H9 (cell line): ENCODE data around the gene PTGES3L. TPM values are rescaled to one million over a fixed set of nuclear protein-coding genes. Genes with fewer than 3 reads are reported as not detected.

ENCODE experiments used
- DNase-seq: peaks from one replicate; pipeline ENCODE4 v3.0.0-alpha.2; 2017
- H2AFZ ChIP-seq: one replicate; pipeline ENCODE4 v1.6.1; 2013; ENCODE audit warnings: mild to moderate bottlenecking, low read length, control low read depth, moderate library complexity
- H2AK5ac ChIP-seq: 2 replicates; pipeline ENCODE4 v1.6.1; 2013; ENCODE audit warnings: low read length, control low read depth, mixed read lengths; ENCODE audit not compliant: insufficient read length
- H2BK120ac ChIP-seq: one replicate; pipeline ENCODE4 v1.6.1; 2013; ENCODE audit warnings: low read depth, mild to moderate bottlenecking, low read length, control low read depth, inconsistent platforms; ENCODE audit not compliant: poor library complexity, severe bottlenecking
- H2BK12ac ChIP-seq: 2 replicates; pipeline ENCODE4 v1.6.1; 2013; ENCODE audit warnings: low read length, control low read depth, mixed read lengths, low read depth; ENCODE audit not compliant: insufficient read length
- H2BK15ac ChIP-seq: 2 replicates; pipeline ENCODE4 v1.6.1; 2013; ENCODE audit warnings: low read depth, low read length, control low read depth
- H2BK20ac ChIP-seq: one replicate; pipeline ENCODE4 v1.6.1; 2013; ENCODE audit warnings: low read depth, mild to moderate bottlenecking, low read length, control low read depth, inconsistent platforms; ENCODE audit not compliant: poor library complexity, severe bottlenecking
- H2BK5ac ChIP-seq: 2 replicates; pipeline ENCODE4 v1.6.1; 2013; ENCODE audit warnings: low read length, control low read depth, mixed read lengths; ENCODE audit not compliant: insufficient read length
- H3K14ac ChIP-seq: 2 replicates; pipeline ENCODE4 v1.6.1; 2013; ENCODE audit warnings: low read length, control low read depth; ENCODE audit not compliant: insufficient read depth
- H3K18ac ChIP-seq: 2 replicates; pipeline ENCODE4 v1.6.1; 2013; ENCODE audit warnings: low read depth, mild to moderate bottlenecking, mixed read lengths, low read length, control low read depth; ENCODE audit not compliant: insufficient read length
- H3K23ac ChIP-seq: 2 replicates; pipeline ENCODE4 v1.6.1; 2013; ENCODE audit warnings: low read length, control low read depth, mixed read lengths, low read depth; ENCODE audit not compliant: insufficient read length
- H3K23me2 ChIP-seq: 2 replicates; pipeline ENCODE4 v1.6.1; 2013; ENCODE audit warnings: low read depth, mild to moderate bottlenecking, mixed read lengths, low read length, control low read depth; ENCODE audit not compliant: insufficient read length, poor library complexity, severe bottlenecking
- H3K27ac ChIP-seq: 2 replicates; pipeline ENCODE4 v1.5.1; 2013; ENCODE audit warnings: low read length, control low read depth, mixed read lengths, low read depth; ENCODE audit not compliant: insufficient read length
- H3K27me3 ChIP-seq: 2 replicates; pipeline ENCODE4 v1.6.1; 2013; ENCODE audit warnings: low read length, control low read depth, inconsistent platforms; ENCODE audit not compliant: insufficient read depth
- H3K4ac ChIP-seq: 2 replicates; pipeline ENCODE4 v1.6.1; 2013; ENCODE audit warnings: low read depth, mild to moderate bottlenecking, control low read depth, inconsistent platforms, low read length, moderate library complexity
- H3K4me1 ChIP-seq: 2 replicates; pipeline ENCODE4 v1.6.1; 2013; ENCODE audit warnings: low read length, control low read depth, inconsistent platforms; ENCODE audit not compliant: insufficient read depth
- H3K4me2 ChIP-seq: 2 replicates; pipeline ENCODE4 v1.6.1; 2013; ENCODE audit warnings: low read length, control low read depth, mixed read lengths; ENCODE audit not compliant: insufficient read length, insufficient read depth
- H3K56ac ChIP-seq: 2 replicates; pipeline ENCODE4 v1.6.1; 2013; ENCODE audit warnings: low read depth, mild to moderate bottlenecking, mixed read lengths, low read length, control low read depth; ENCODE audit not compliant: insufficient read length
- H3K79me1 ChIP-seq: 2 replicates; pipeline ENCODE4 v1.6.1; 2013; ENCODE audit warnings: low read depth, mild to moderate bottlenecking, moderate library complexity, low read length, control low read depth, inconsistent platforms; ENCODE audit not compliant: insufficient read depth, poor library complexity, severe bottlenecking
- H3K79me2 ChIP-seq: 2 replicates; pipeline ENCODE4 v1.6.1; 2013; ENCODE audit warnings: low read length, control low read depth, inconsistent platforms; ENCODE audit not compliant: insufficient read depth
- H3K9ac ChIP-seq: 2 replicates; pipeline ENCODE4 v1.6.1; 2013; ENCODE audit warnings: low read length, control low read depth, mixed read lengths; ENCODE audit not compliant: insufficient read length; ENCODE audit errors: extremely low read depth
- H3K9me3 ChIP-seq: one replicate; pipeline ENCODE4 v1.6.1; 2013; ENCODE audit warnings: low read depth, low read length, inconsistent platforms; ENCODE audit not compliant: control insufficient read depth
- H3T11ph ChIP-seq: one replicate; pipeline ENCODE4 v1.6.1; 2013; ENCODE audit warnings: mild to moderate bottlenecking, low read length, control low read depth, inconsistent platforms
- H4K20me1 ChIP-seq: one replicate; pipeline ENCODE4 v1.6.1; 2013; ENCODE audit not compliant: control insufficient read depth, insufficient read length, insufficient read depth
- H4K5ac ChIP-seq: 2 replicates; pipeline ENCODE4 v1.6.1; 2013; ENCODE audit warnings: low read depth, mild to moderate bottlenecking, mixed read lengths, low read length, control low read depth; ENCODE audit not compliant: insufficient read length
- H4K8ac ChIP-seq: replicated peaks from 2 replicates; pipeline ENCODE4 v1.6.1; 2013; ENCODE audit warnings: low read length, control low read depth, mixed read lengths, low read depth; ENCODE audit not compliant: insufficient read length
- H4K91ac ChIP-seq: 2 replicates; pipeline ENCODE4 v1.6.1; 2013; ENCODE audit warnings: low read depth, mild to moderate bottlenecking, moderate library complexity, mixed read lengths, low read length, control low read depth; ENCODE audit not compliant: insufficient read length
- H3K27ac Mint-ChIP-seq, 3 experiments: 2 replicates in 2 of 3; 3 replicates in 1 of 3; pipeline ENCODE4 v1.8.0; 2020 to 2021; ENCODE audit warnings: mixed read lengths in 3 of 3, mild to moderate bottlenecking in 1 of 3, moderate library complexity in 1 of 3
- H3K27me3 Mint-ChIP-seq: 2 replicates; pipeline ENCODE4 v1.8.0; 2021; ENCODE audit warnings: low read depth, mild to moderate bottlenecking, moderate library complexity, mixed read lengths
- H3K36me3 Mint-ChIP-seq, 3 experiments: 2 replicates in 2 of 3; 3 replicates in 1 of 3; pipeline ENCODE4 v1.8.0; 2020 to 2021; ENCODE audit warnings: low read depth in 3 of 3, mixed read lengths in 3 of 3; ENCODE audit not compliant: insufficient read depth in 1 of 3
- H3K4me1 Mint-ChIP-seq, 2 experiments: 2 replicates each; pipeline ENCODE4 v1.8.0; 2020; ENCODE audit warnings: mixed read lengths in 2 of 2
- H3K4me3 Mint-ChIP-seq, 2 experiments: 2 replicates in 1 of 2; 3 replicates in 1 of 2; pipeline ENCODE4 v1.8.0; 2020 to 2021; ENCODE audit warnings: mild to moderate bottlenecking in 2 of 2, mixed read lengths in 2 of 2, moderate library complexity in 1 of 2
- H3K9me3 Mint-ChIP-seq, 2 experiments: 2 replicates in 1 of 2; 3 replicates in 1 of 2; pipeline ENCODE4 v1.8.0; 2020; ENCODE audit warnings: mild to moderate bottlenecking in 2 of 2, mixed read lengths in 2 of 2, moderate library complexity in 1 of 2
- CTCF ChIP-seq: fragments of 200-600 bp; sonication (generic); conservative IDR thresholded peaks from 3 replicates; pipeline ENCODE4 v1.8.0; 2021; ENCODE audit warnings: antibody characterized with exemption, mild to moderate bottlenecking
- WGBS: extraction: QIAGEN DNeasy Blood & Tissue Kit; methylation state at CpG from one replicate; pipeline ENCODE4 v1.1.7; 2013; ENCODE audit warnings: missing lambda C conversion rate, low lambda C conversion rate, mixed read lengths; ENCODE audit not compliant: insufficient read length; ENCODE audit errors: extremely low coverage; 5-methylcytosine and 5-hydroxymethylcytosine counted together
- total RNA-seq: library from RNA; stranded (reverse); gene quantifications from 2 replicates; pipeline ENCODE4 v1.2.1, GENCODE V29; 2021

The PTGES3L gene
- total RNA-seq, 1 experiment from 2014 or later: 4.2 TPM

GRCh38 chr17:43013296-43013695 lies 33.4 kb upstream of the PTGES3L start:
- no peaks in the 10 kb centered on the region for H3K79me2 ChIP-seq
- no peak overlapping the region for H2BK20ac ChIP-seq
- no peak overlapping the region for H4K5ac ChIP-seq
- H3K36me3 Mint-ChIP-seq: peaks cover 11 to 33% (median 28%) of the 10 kb centered on the region in 3 experiments; a peak in 6 of 7 replicates
- H3K4ac ChIP-seq: no peak overlapping the region
- H2BK5ac ChIP-seq: no peak overlapping the region
- H4K8ac ChIP-seq: no peak overlapping the region
- H2BK120ac ChIP-seq: no peak overlapping the region
- no peak overlapping the region for H2AFZ ChIP-seq
- no peak overlapping the region for H3K9ac ChIP-seq
- H3K79me1 ChIP-seq: no peaks in the 10 kb centered on the region
- H3K4me2 ChIP-seq: no peak overlapping the region
- DNase-seq: no peak
- no peak overlapping the region for H2BK12ac ChIP-seq
- H3K4me1 ChIP-seq: no peaks in the 10 kb centered on the region; the same call in 1 of the 2 replicates
- peak overlapping the region; percentile 7 to 92 (median 15); a peak in 4 of 7 replicates for H3K27ac Mint-ChIP-seq
- no peak overlapping the region for H3K4me3 Mint-ChIP-seq
- H3K27me3 Mint-ChIP-seq: no peaks in the 10 kb centered on the region
- H3K27ac ChIP-seq: no peak overlapping the region
- no CpG with 5 or more reads among the region's 8 CpGs for WGBS
- H3T11ph ChIP-seq: no peak overlapping the region
- H3K14ac ChIP-seq: no peak overlapping the region
- H3K4me1 Mint-ChIP-seq: peaks cover 20 to 40% of the 10 kb centered on the region in 2 experiments
- no peaks in the 10 kb centered on the region for H3K27me3 ChIP-seq
- no peaks in the 10 kb centered on the region for H3K9me3 Mint-ChIP-seq
- H4K20me1 ChIP-seq: no peaks in the 10 kb centered on the region
- H3K56ac ChIP-seq: no peak overlapping the region
- no peak overlapping the region for H3K23ac ChIP-seq
- no peak overlapping the region for H2AK5ac ChIP-seq
- H4K91ac ChIP-seq: no peak overlapping the region
- no peak overlapping the region for H2BK15ac ChIP-seq
- TF ChIP-seq CTCF: no peak
- no peak overlapping the region for H3K18ac ChIP-seq
- H3K23me2 ChIP-seq: no peaks in the 10 kb centered on the region
- no peaks in the 10 kb centered on the region for H3K9me3 ChIP-seq
